Measurements from ENCODE around the gene TSPAN9.

TSPAN9 gene

GRCh38 chr12:3077572-3078081 is 448 bp downstream of the TSPAN9 start:
- no peak for DNase-seq (ENCODE audit: low read depth)

- DNase-seq (ENCODE audit: low read depth) = no peak
These were observed 1.1 kb downstream of the TSPAN9 start for GRCh38 chr12:3078086-3078820.

- DNase-seq (ENCODE audit: low read depth) = no peak
These were observed 3.9 kb downstream of the TSPAN9 start for GRCh38 chr12:3081091-3081490.

GRCh38 chr12:3081886-3082285 is 4.7 kb downstream of the TSPAN9 start:
- DNase-seq (ENCODE audit: low read depth) = no peak

GRCh38 chr12:3083241-3083920 is 6.2 kb downstream of the TSPAN9 start:
- no peak for DNase-seq (ENCODE audit: low read depth)

GRCh38 chr12:3083921-3084347 is 6.8 kb downstream of the TSPAN9 start:
- DNase-seq (ENCODE audit: low read depth) = no peak

- no peak for DNase-seq (ENCODE audit: low read depth)
These were observed 7.6 kb downstream of the TSPAN9 start for GRCh38 chr12:3084742-3085141.

- no peak for DNase-seq (ENCODE audit: low read depth)
These were observed 8.4 kb downstream of the TSPAN9 start for GRCh38 chr12:3085341-3086139.

GRCh38 chr12:3086211-3086610 is 9.0 kb downstream of the TSPAN9 start:
- no peak for DNase-seq (ENCODE audit: low read depth)

- no peak for DNase-seq (ENCODE audit: low read depth)
These were observed 9.6 kb downstream of the TSPAN9 start for GRCh38 chr12:3086729-3087323.

- DNase-seq (ENCODE audit: low read depth) = no peak
These were observed 10.8 kb downstream of the TSPAN9 start for GRCh38 chr12:3087758-3088650.

GRCh38 chr12:3089588-3089987 is 12.4 kb downstream of the TSPAN9 start:
- no peak for DNase-seq (ENCODE audit: low read depth)

- DNase-seq (ENCODE audit: low read depth) = no peak
These were observed 13.3 kb downstream of the TSPAN9 start for GRCh38 chr12:3090240-3091037.

- DNase-seq (ENCODE audit: low read depth) = no peak
These were observed 13.8 kb downstream of the TSPAN9 start for GRCh38 chr12:3091038-3091319.

GRCh38 chr12:3091382-3092241 is 14.4 kb downstream of the TSPAN9 start:
- DNase-seq (ENCODE audit: low read depth) = no peak

- DNase-seq (ENCODE audit: low read depth) = no peak
These were observed 15.6 kb downstream of the TSPAN9 start for GRCh38 chr12:3092764-3093163.

- no peak for DNase-seq (ENCODE audit: low read depth)
These were observed 20.1 kb downstream of the TSPAN9 start for GRCh38 chr12:3097186-3097804.

GRCh38 chr12:3097836-3098235 is 20.7 kb downstream of the TSPAN9 start:
- DNase-seq (ENCODE audit: low read depth) = no peak

- DNase-seq (ENCODE audit: low read depth) = no peak
These were observed 21.3 kb downstream of the TSPAN9 start for GRCh38 chr12:3098436-3098835.

Data from activated T-cell treated with anti-CD3 and anti-CD28 coated beads for 1 hour (primary cell).